Measurements from ENCODE around the gene CXCL12.

CXCL12 gene

GRCh38 chr10:44362866-44363711 lies 21.8 kb downstream of the CXCL12 start:
- DNase-seq (ENCODE audit: low spot score), result no peak

- no peak for DNase-seq (ENCODE audit: low spot score)
Observed at GRCh38 chr10:44361109-44361508, 23.8 kb downstream of the CXCL12 start.

GRCh38 chr10:44358080-44358771 lies 26.7 kb downstream of the CXCL12 start:
- DNase-seq (ENCODE audit: low spot score), result no peak

- DNase-seq (ENCODE audit: low spot score), result no peak
Observed at GRCh38 chr10:44357023-44357540, 27.8 kb downstream of the CXCL12 start.

- no peak for DNase-seq (ENCODE audit: low spot score)
Observed at GRCh38 chr10:44356139-44357022, 28.5 kb downstream of the CXCL12 start.

GRCh38 chr10:44355630-44356029 lies 29.3 kb downstream of the CXCL12 start:
- DNase-seq (ENCODE audit: low spot score), result no peak

- no peak for DNase-seq (ENCODE audit: low spot score)
Observed at GRCh38 chr10:44354771-44355170, 30.1 kb downstream of the CXCL12 start.

- no peak for DNase-seq (ENCODE audit: low spot score)
Observed at GRCh38 chr10:44353721-44354120, 31.2 kb downstream of the CXCL12 start.

GRCh38 chr10:44353128-44353390 lies 31.8 kb downstream of the CXCL12 start:
- DNase-seq (ENCODE audit: low spot score), result no peak

GRCh38 chr10:44352316-44353127 lies 32.4 kb downstream of the CXCL12 start:
- DNase-seq (ENCODE audit: low spot score), result no peak

- DNase-seq (ENCODE audit: low spot score), result no peak
Observed at GRCh38 chr10:44348496-44348895, 36.4 kb downstream of the CXCL12 start.

- DNase-seq (ENCODE audit: low spot score), result no peak
Observed at GRCh38 chr10:44347609-44348400, 37.1 kb downstream of the CXCL12 start.

GRCh38 chr10:44344727-44345126 lies 40.2 kb downstream of the CXCL12 start:
- DNase-seq (ENCODE audit: low spot score), result no peak

GRCh38 chr10:44343843-44344242 lies 41.1 kb downstream of the CXCL12 start:
- DNase-seq (ENCODE audit: low spot score), result no peak

- no peak for DNase-seq (ENCODE audit: low spot score)
Observed at GRCh38 chr10:44341886-44342285, 43.0 kb downstream of the CXCL12 start.

- no peak for DNase-seq (ENCODE audit: low spot score)
Observed at GRCh38 chr10:44340557-44340956, 44.3 kb downstream of the CXCL12 start.

GRCh38 chr10:44339218-44339617 lies 45.7 kb downstream of the CXCL12 start:
- DNase-seq (ENCODE audit: low spot score), result no peak

- no peak for DNase-seq (ENCODE audit: low spot score)
Observed at GRCh38 chr10:44337081-44337480, 47.8 kb downstream of the CXCL12 start.

GRCh38 chr10:44335330-44336021 lies 49.4 kb downstream of the CXCL12 start:
- DNase-seq (ENCODE audit: low spot score), result no peak

GRCh38 chr10:44334621-44335184 lies 50.2 kb downstream of the CXCL12 start:
- no peak for DNase-seq (ENCODE audit: low spot score)

Data from LoVo (cell line).